Activated CD8-positive, alpha-beta memory T cell treated with anti-CD3 and anti-CD28 coated beads for 1 hour (primary cell): ENCODE results near the gene TBL1XR1.

Experiments
- DNase-seq, 2 donors: peaks; one replicate each; pipeline ENCODE4 v3.0.0-alpha.2; 2020; ENCODE audit warnings: low read depth in 1 of 2; ENCODE audit errors: extremely low read depth in 1 of 2

The TBL1XR1 gene

DNA sequence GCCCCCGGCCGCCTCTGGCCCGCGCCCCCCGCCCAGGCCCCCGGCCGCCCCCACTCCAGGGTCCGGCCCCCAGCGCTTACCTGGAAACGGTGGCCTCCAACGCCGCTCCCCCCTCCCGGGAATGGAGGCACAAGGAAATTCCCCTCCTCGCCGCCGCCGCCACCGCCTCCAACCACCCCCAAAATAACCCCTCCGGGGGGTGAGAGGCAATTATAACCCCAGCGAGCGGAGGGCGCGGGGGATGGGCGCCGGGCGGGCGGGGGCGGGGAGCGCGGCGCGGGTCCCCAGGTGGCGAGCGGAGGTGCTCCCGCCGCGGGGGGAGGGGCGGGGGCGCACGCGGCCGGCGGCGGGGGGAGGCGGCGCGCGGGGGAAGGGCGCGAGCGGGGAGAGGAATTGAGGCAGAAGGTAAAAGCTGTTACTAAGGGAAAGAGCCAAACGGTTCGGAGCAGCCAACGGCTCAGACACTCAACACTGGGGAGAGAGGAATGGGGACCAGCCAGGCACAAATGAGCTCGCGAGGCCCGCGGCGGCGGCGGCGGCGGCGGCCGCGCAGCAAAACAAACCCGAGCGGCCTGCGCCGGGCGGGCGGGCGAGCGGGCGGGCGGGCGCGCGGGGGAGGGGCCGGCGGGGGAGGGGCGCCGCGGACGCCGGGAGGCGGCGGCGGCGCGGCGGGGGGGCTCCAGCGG is at the start of gene TBL1XR1:
TSS of gene TBL1XR1 (minus strand) at position 442 of the 686 bp plus-strand sequence. CDS start 132,505 bp downstream, outside the sequence.
- DNase-seq = peak; percentile 66 to 74

DNA sequence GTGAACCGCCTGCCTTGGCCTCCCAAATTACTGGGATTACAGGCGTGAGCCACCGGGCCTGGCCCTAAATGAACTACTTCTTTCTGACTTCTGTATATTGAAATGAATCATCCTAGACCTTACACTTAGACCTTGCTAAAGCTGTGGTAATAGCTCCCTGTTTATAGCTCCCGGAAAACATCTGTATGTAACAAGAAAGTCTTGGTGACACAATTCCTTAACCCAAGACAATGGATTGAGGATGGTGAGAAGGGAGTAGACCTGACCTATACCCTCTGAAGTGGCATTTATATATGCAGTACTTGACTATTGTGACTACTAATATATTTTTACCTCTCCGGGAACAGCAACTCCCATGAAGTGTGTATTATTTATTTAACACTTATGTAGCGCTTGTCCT is 48.0 kb upstream of the TBL1XR1 start:
- DNase-seq = no peak

DNA sequence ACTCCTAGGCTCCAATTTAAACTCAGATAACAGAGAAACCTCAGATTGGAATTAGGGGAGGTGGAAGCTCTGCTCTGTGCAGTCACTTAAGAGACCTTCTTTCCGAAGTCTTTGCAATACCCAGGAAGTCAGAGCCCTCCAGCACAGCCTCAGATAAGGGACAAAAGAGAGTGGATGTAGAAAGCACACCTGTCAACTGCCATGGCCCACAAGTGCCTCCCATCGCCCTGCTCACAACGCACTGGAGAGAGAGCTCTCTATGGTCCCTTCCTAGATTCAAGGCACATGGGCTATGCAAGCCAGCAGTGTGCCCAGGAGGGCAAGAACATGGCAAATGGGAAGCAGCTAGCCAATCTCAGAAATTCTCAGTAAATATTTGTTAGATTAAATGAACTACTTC is 47.3 kb upstream of the TBL1XR1 start:
- DNase-seq = no peak

DNA sequence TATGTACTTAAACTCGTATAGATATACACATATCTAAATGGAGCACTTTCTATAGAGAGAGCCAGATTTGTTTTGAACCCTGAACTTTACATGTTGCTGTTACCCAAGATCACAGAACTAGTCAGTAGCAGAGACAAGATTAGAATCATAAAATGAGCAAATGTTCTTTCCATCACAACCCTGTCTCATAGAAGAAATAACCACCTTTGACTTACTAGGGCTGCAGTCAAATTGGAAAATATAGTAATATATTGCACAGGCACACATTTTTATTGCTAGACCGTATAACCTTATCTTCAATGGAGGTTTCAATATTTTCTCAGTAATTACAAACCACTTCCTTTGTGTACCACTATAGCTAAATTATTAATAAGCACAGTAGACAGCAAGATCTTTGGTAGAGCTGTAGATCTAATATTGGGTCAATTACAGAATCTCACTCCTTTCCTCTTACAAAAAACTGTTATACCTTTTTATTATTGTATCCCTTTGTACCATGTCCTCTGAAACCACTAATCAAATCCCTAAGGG is 41.5 kb upstream of the TBL1XR1 start:
- no peak for DNase-seq

DNA sequence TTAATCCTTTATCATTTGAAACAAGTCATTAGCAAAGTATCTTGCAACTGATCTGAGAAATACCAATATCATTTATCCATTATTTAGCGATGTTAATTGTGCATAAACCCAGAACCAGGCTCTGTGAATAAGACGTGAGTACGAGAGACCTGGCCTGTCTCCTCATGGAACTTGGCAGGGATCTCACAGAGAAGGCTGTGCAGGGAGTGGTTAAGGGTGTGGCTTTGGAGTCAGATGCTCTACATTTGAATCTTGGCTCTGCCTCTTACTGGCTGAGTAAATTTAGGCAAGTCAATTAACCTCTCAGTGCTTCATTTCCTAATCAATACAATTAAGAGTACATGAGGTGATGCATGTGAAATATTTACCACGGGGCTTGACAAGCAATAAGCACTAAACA is 39.9 kb upstream of the TBL1XR1 start:
- no peak for DNase-seq

DNA sequence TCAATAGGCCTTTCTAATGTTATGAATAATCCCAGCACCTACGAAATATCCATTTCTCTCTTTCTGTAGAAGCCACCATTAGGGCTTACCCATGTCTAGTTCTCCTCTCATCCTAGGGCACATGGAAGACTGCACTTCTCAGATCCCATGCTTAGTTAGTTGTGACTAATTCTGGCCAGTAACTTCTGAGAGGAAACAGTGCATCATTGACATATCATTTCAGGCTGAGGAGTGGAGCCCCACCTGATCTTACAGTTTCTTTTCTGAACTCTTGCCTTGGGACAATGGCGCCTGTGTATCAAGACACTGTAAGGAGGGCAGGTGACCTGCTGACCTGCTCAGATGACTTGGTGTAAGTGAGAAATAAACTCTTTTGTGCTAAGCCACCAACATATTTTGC is 39.4 kb upstream of the TBL1XR1 start:
- DNase-seq = no peak

DNA sequence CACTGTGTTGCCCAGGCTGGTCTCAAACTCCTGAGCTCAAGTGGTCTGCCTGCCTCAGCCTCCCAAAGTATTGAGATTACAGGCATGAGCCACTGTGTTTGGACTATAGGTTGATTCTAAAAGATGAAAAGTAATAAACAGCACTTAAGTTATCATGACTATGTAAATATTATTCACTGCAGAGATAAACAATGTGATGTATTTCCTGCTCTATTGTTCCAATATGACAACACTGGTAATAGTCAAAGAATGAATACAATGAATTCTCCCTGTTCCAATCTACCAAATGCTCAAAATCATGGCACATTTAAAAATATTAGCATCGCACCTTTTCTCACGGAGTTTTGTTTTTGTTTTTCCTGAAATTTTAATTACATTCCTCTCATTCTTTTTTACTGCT is 36.8 kb upstream of the TBL1XR1 start:
- DNase-seq = no peak

DNA sequence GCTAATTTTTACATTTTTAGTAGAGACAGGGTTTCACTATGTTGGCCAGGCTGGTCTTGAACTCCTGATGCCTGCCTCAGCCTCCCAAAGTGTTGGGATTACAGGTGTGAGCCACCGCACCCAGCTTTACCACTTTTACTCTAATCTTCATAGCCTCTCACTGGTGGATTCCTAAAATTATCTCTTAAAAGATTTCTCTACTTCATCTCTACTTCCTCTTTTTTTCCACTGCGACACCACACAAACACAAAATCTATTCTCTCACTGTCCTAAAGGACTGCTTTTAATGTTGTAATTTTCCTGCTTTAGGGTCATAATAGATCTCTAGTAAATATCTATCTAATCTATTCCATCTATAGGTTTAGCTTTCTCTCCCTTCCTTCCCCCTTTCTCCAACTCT is 34.0 kb upstream of the TBL1XR1 start:
- no peak for DNase-seq

DNA sequence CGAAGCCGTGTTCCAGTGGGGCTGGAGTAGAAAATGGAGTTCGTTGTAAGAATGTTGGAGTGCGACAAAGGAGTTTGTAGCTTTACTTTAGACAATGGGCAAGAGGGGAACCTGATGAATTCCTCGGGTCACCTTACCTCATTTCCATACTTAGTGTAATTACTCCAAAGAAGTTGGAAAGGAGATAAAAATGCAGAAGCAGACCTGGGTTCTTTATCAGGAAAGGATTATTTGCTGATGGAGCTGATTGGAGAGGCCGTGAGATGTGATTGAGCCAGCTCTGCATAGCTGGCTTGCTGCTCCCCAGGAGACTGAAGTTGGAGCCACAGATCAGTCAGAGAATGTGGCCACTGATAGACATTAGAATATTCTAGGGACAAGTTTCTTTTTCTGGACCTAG is 33.4 kb upstream of the TBL1XR1 start:
- no peak for DNase-seq

DNA sequence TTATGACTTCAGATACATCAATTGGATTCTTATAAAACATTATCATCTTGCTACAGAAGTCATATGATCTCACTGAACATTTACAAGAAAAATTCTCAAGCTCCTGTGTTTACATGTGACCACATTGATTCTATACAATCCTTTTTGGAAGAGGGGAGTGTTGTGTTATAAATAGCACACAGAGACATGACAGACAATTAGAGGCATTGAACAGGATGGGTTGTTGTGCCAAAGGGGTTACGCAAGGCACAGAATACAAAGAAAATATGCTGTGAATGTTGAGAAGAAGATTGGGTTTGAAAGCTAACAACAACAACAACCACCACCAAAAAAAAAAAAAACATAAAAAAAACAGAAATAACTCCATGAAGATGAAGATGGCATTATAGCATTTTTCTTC is 32.5 kb upstream of the TBL1XR1 start:
- DNase-seq = no peak

DNA sequence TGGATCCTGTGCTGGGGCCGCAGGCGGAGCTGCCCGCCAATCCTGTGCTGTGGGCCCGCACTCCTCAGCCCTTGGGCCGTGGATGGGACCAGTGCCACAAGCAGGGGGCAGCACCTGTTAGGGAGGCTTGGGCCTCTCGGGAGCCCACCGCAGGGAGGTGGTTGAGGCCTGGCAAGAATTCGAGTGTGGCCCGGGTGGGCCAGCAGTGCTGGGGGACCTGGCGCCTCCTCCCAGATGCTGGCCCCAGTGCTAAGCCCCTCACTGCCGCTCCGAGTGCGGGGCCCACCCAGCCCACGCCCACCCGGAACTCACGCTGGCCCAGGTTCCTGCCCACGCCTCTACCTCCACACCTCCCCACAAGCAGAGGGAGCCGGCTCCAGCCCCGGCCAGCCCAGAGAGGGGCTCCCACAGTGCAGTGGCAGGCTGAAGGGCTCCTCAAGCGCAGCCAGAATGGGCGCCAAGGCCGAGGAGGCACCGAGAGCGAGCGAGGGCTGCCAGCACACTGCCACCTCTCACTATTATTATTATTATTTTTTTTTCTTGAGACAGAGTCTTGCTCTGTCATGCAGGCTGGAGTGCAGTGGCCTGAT is 31.4 kb upstream of the TBL1XR1 start:
- no peak for DNase-seq

DNA sequence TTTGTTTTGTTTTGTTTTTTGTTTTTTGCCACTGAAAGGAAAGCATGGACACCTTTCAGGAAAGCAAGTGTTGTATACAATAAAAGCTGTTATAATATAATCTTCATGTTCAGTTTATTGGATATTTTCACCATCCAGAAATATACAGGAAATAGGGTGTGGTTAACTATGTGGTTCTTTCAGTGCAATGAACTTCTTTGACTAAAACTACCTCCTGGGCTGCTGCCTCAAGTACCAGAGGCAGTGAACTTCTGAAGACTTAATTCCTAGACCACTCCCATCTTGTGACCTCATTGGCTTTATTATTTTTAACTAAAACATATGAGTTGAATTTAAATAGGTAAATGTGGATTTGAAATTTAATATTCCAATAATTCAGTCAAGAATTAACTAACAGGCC is 27.1 kb upstream of the TBL1XR1 start:
- DNase-seq = no peak

DNA sequence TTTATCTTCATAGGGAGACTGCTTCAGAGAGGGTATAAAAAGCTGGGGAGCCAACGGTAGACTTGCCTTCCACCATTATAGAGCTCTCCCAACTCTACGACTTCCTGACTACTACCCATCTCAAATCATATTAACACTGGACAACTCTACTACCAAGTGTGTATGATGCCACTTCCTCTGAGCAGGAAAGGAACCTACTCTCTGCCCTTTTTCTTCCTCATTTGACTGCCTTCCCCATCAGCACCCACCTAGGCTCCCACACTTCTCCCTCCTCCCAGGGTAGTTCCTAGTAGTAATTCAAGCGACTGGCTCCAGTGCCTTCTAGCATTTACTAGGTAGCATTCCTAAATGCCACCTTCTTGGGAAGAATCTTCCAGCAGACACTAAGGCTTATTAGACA is 24.5 kb upstream of the TBL1XR1 start:
- no peak for DNase-seq

DNA sequence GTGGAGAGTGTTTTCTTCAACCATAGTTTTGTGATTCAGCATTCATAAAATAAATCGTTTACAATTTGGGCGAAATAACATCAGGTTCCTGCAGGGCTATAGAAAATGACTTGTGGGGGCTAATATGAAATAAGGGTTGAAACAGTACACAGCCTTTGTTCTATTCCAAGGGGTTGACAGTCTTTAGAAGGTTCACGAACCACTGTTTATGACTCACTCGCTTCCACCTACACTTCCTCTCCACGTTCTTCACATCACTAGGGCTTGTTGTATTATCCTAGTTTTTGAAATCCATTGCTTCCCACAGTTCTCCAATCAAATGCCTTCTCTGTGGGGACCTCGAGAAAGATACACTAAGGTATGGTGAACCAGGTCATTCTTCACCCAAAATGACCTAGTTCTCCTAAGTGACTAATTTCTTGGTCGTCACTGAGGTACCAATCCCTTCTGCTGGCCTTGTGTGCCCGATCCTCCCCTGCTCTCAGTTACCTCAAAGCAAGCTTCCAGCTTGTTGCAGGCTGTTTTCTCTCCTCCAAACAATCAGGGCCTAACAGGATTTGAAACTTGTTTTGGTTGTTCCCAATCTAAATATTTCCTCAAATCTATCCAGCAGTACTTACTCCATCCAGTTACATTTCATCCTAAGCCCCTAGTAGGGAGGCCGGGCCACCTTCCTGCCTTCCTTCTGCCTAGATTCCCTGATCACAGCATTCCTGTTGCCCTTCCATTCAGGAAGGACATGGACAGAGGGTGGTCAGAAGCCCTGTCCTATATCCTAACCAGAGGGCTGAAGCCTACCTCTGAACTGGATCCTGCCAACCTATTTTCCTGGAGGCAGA is 23.1 kb upstream of the TBL1XR1 start:
- DNase-seq = no peak

DNA sequence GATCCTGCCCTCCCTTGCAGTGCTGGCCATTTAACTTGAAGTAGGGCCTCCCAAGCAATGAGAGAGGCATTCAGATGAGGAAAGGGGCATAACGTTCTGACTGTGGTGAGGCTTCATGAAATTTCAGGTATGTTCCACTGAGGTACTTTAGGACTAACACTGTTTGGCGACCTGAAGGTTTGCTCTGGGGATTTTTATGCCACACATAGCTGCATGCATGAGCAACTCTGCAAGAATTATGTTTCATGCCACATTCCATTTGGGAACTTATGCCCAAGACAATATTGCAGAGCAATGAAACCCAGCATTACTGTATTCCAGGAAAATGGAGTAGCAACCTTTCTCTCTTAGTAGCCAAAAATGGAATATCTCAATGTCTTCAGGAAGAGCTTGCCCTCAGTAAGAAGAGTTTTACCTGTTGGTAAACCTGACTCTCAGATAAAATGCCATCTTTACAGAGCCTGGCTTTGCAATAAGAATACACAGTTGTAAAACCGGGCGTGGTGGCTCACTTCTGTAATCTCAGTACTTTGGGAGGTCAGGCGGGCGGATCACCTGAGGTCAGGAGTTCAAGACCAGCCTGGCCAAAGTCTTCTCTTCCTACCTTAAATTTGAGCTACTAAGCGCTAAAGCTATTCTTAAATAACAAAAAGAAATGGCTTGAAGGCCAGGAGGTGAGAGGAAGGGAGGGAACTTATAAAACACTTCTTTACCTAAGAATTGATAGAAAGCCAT is 16.7 kb upstream of the TBL1XR1 start:
- no peak for DNase-seq

DNA sequence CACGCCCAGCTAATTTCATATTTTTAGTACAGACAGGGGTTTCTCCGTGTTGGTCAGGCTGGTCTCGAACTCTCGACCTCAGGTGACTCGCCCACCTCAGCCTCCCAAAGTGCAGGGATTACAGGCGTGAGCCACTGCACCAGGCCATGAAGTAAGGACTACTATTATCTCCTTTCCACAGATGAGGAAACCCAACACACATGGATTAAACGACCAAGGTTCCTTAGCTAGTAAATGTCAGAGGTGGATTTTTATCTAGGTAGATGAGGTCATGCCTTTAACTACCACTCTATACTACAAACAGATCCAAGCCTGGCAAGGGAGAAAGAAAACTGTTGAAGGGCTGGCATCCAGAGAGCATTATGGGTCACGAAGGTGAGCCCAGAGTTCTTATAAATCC is 15.5 kb upstream of the TBL1XR1 start:
- no peak for DNase-seq

DNA sequence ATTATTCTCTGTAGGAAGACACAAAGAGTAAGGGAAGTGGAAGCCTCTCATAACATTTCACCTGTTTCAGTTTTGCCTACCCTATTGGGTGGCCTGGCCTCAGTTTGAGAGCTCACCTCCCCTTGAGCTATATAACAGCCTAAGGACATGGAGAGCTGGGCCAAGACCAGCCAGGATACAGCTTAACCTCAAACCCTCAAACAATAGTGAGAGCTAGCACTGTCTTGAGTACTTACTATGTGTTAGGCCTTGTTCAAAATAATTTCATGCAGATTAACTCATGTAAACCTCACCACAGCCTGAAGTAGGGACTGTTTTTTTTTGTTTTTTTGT is 15.0 kb upstream of the TBL1XR1 start:
- DNase-seq = no peak

DNA sequence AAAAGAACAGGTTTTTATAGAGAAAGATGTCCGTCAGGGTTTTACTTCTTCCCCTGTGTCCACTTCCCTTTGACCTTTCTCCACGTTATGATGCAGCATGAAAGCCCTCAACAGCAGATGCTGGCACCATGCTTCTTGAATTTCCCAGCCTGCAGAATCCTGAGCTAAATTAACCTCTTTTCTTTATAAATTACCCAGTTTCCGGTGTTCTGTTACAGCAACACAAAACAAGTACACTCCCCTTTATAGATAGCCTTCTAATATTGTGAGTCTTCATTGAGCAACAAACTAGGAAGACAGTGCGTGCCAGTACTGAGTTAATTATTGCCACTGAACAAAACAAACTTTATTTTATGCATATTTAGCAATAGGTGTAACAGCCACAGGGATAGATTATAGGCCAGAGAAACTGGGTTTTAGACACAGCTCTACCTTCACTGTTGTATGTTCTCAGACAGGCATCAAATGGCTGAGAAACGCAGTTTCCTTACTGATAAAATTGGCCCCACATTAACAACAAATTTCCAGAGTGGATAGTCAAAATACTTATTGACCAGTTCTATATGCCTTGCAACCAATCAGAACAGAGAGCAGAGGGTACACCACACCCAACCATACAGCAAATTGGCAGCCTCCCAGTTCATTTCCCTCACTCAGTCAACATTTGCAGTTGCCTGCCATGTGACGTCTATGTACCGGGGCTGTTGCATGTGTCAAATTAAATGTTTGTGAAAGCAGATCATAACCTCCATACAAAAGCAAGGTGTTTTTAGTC is 14.4 kb upstream of the TBL1XR1 start:
- no peak for DNase-seq

DNA sequence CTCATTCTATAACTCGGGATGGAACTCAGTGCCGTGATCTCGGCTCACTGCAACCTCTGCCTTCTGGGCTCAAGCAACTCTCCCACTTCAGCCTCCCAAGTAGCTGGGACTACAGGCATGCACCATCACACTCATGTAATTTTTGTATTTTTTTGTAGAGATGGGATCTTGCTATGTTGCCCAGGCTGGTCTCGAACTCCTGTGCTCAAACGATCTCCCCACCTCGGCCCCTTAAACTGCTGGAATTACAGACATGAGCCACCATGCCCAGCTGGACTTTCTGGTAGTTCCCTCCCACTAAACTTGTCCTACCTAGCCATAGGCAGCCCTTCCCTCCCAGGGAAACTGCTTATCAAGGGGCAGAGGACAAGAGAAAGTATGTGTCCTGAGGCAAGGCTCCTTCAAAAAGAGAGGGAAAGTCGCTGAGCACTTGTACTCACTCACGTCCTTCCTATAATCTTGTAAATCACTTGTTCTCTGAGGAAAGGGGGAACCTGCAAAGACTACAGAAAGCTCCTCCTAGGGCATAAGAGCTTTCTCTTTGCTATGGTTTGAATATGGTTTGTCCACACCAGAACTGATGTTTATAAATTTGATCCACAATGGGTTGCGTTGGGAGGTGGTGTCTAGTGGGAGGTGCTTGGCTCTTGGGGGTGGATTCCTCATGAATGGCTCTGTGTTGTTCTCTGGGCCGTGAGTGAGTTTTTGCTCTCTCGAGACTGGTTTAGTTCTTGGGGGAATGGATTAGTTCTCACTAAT is 13.6 kb upstream of the TBL1XR1 start:
- no peak for DNase-seq

DNA sequence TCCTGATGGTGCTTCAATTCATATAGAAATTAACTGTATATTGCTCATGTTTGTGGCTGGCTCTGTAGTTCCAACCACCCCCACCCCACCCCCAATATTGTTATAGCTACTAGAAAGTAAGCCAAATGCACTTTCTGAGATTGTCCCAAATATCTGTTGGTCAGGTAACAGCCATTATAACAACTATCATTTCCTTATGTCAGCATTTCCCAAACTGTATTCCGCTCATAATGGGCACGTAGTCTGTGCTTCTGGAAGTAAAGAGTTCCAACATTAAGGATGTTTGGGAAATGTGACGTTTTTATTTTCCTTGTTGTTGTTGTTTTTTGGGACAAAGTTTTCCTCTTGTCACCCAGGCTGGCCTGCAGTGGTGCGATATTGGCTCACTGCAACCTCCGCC is 12.2 kb upstream of the TBL1XR1 start:
- DNase-seq = no peak
